Middle frontal gyrus (tissue), 1 donor: ENCODE measurements around the gene RECQL5.

Source experiments
- DNase-seq: peaks from one replicate; pipeline ENCODE4 v3.0.0-alpha.2; 2015; ENCODE audit warnings: low spot score; ENCODE audit errors: extremely low spot score

The RECQL5 gene

DNA sequence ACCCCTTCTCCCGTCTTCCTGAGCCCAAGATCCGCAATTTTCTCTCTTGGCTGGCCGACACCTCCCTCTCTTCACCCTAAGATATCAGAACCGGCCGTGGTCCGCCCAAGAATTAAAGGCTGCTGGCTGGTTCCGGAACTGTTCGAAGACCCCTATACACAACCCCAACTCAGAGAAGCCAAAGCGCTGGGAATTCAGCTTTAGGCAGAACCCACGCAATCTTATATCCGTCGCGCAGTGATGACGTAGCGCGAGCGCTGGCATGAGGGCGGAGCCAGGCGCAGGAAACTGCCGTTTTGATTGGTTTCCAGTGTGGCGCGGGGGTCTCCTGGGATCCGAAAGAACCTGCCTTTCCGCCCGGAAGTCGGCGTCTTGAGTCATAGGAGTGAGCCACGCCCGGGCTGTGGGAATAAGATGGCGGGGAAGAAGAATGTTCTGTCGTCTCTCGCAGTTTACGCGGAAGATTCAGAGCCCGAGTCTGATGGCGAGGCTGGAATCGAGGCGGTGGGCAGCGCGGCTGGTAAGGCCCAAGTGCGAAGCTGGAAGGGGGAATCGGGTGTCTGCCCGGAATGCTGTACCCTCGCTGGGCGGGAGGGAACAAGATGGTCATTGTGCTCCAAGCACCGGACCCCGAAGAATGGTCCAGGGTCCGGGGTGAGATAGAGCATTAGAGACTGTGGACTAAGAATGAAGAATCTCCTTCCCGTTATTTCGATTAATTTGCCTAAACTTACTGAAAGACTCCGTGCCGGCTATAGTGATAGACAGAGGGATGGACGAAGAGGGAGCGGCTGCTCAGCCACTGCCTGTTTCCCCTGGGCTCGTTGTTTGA is at the start of gene RECQL5, which contains the start of gene SAP30BP:
Gene RECQL5 (minus strand): TSS at position 196 of the 832 bp plus-strand sequence. CDS start 597 bp downstream, outside the sequence.
Gene SAP30BP (plus strand): TSS at position 380 of the 832 bp plus-strand sequence. CDS start 35 bp downstream, at position 415.
- peak; percentile 97 for DNase-seq

DNA sequence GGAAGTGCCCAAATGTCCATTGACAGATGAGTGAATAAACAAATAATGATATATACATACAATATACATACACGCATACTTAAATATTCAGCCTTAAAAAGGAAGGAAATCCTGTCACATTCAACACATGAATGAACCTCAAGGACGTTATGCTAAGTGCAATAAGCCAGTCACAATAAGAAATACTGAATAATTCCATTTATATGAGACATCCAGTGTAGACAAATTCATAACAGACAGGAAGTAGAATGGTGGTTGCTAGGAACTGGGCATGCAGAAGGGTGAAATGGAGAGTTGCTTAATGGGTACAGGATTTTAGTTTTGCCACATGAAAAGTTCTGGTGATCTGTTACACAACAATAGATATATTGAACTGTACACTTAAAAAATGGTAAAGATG is 45.5 kb upstream of the RECQL5 start:
- no peak for DNase-seq

DNA sequence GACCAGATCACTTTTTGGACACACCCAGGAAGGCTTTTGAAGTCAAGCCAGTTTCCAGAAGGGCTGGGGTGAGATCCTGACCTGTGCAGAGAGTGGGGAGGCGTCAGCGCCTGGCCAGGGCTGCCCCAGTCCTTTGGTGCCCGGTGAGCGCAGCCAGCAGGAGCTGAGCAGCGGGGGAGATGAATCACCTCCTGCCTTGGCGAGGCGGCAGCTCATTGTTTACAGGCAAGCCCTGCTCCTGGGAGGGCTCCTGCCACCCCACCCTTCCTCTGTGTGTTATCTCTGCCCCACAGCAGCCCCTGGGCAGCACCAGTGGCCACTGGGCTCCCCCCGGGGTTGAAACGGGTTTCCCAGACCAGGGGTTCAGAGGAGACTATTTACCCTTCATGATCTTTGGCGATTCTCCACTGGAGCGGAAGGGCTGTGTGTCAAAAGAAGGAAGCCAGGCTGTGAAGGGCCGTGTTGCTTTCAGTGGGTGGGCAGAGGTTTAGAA is 40.2 kb upstream of the RECQL5 start:
- no peak for DNase-seq

DNA sequence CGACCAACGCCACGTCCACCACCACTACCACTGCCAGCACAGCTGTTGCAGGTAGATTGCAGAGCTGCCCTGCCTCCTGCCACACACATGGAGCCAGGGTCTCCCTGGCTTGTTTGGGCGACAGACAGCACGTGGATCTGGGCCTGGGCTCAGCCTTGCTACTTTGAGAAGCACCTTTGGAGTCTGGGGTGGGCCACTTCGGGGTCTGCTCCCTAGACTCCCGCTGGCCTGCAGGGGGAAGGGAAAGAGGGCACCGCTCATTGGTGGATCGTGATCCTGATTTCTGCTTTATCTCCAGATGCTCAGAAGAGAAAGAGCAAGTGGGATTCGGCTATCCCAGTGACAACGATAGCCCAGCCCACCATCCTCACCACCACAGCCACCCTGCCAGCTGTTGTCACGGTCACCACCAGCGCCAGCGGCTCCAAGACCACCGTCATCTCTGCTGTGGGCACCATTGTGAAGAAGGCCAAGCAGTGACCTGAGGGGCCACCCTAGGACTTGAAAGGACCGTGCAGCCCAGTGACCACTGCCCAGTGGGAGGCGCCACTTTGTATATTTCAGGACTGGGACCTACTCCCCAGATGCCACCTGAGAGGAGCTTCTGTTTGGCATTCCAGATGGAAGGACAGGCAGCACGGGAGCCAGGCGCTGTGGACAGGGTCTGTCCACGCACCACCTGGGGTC is 39.2 kb upstream of the RECQL5 start:
- DNase-seq: no peak

DNA sequence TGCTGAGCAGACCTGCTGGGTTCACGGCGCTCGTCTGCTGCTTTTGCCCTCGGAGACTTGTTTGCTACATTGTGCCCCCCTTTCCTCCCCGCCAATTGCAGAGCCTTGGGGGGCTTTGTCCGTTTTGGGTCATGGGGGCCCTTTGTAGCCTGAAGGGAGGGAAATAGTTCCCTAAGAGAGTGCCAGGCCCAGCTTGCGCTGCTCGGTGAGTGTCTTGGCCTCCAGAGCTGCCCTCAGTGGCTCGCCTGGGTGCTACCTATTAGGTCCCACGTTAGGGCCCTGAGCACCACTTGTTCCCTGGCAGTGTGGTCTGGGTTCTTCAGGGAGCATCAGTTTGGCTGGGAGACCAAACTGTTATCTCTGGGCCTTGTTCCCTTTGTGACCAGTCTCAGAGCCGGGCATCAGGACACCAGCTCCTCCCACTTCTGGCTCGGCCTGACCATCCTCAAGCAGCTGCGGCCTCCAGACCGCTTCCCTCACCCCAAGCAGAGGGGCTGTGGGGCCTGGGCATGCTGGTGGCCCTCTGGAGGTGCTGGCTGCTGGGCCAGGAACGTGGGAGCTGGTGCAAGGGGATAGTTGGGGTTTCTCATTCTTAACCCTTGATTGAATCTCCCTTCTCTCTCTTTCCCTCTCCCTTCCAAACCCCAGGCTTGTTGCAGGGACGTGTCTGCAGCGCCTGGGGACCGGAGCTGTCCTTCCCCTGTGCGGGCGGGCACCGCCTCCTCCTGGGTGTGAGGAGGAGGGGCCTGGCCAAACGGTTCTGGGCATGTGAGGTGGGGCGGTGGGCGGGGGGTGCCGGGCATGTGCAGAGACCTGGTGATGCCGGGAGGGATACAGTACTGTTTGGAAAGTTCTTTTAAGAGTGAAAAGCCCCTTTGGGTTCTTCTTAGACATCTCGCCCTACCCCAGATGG is 38.3 kb upstream of the RECQL5 start:
- DNase-seq: no peak

DNA sequence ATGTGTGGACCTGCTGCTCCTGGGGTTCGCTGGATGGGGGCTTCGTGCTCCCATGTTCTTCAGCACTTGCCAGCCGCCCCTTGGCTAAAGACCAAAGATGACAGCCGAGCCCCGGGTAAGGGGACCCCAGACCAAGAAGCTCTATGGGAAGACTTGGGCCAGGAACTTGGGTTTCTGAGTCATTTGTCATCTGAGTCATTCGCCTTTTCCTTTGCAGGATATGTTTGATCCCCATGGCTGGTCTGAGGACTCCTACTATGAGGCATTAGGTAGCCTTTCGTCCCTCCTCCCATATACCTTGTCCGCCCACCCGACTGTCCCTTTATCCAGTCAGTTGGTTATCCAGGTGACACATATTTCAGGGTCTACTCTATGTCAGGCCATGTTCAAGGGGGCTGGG is 36.6 kb upstream of the RECQL5 start:
- no peak for DNase-seq

DNA sequence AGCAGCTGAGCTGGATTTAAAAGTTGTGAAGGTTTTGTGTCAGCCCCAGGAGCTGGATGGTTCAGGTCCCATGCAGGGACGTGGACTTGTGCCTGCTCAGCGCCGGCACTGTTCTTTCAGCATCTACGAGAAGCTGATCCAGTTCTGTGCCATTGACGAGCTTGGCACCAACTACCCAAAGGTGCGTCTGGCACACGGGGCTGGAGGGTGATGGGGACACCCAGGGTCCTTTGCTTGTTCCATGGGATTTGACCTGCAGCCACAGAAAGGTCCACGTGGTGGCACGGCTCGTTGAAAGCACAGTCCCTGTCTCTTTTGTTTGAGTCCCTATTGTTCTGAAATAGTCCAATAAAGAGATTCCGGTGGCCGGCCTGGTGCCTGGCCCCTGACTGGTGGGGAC is 36.2 kb upstream of the RECQL5 start:
- no peak for DNase-seq

DNA sequence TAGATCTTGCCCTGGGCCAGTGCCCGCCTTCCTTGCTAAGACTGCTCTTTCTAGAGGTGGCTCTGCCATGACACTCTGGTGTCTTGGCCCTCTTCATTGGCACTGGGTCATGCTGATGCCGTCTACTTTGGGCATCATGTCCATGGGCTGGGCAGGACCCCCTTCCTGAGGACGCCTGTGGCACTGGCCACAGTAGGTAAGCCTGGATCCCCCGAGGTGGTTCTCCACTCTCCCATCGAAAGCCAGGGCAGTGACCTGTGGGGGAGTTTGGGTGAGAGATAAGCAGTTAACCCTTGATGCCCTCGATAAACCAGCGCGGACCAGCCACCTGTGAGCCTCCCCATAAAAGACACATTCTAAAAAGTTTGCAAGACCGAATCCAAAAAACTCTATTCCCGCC is 34.3 kb upstream of the RECQL5 start:
- no peak for DNase-seq

DNA sequence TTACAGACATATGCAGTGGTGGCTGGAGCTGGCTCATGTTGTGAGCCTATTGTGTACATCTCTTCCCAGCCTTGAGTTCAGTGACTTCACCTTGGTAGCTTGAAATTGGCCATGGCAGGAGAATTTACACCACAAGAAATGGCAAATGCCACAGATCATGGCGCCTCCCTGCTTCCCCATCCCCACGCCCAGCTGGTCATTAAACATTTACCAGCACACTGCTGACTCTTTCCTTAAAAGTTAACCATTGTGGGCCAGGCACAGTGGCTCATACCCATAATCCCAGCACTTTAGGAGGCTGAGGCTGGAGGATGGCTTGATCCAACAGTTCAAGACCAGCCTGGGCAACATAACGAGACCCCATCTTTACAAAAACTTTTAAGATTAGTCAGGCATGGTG is 31.7 kb upstream of the RECQL5 start:
- no peak for DNase-seq

DNA sequence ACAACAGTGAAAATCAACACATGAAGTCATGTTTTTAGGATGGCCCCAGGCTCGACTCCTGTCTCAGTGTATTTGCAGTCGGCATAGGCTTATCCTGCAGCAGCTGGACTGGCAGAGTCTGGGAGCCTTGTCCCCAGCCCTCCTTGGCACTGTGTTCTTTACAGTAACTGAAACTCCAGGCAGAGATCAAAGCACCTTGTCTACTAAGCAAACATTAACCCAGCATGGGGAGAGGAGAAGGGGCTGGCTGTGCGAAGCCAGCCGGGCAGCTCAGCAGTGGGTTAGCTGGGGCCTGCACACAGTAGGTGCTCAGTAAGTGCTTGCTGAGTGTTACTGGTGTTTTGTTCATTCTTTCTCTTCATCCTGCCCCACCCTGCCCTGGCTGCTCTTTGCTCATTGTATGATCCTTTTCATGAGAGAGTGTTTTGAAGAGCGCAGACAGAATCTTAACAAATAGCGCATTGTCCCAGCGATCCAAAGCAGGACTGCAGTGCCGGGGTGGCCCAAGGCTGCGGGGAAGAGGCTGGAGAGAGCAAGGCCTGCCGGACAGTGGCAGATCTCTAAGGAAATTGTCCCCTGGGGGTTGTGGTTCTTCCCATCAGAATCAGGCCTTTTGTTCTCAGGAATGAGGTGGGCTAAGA is 30.8 kb upstream of the RECQL5 start:
- DNase-seq: peak; percentile 58

DNA sequence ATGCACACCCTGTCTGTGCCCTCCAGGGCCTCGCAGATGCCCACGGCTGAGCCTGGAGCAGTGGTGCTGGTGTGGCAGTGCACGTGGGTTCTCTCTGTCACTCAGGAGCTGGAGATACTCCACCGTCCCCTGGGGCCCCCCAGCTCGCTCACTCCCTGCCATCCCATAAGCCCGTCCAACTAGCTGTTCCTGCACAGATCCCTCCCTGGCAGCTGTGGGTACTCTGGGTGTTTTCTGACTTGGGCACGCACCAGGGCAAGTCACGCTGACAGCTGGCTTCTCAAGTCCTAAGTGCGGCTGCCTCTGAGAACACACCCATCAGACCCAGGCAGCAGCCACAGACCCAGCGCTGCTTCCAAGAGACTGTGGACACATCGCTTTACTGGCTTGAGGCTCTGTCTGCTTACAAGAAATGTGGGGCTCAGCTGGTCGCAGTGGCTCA is 28.9 kb upstream of the RECQL5 start:
- no peak for DNase-seq

DNA sequence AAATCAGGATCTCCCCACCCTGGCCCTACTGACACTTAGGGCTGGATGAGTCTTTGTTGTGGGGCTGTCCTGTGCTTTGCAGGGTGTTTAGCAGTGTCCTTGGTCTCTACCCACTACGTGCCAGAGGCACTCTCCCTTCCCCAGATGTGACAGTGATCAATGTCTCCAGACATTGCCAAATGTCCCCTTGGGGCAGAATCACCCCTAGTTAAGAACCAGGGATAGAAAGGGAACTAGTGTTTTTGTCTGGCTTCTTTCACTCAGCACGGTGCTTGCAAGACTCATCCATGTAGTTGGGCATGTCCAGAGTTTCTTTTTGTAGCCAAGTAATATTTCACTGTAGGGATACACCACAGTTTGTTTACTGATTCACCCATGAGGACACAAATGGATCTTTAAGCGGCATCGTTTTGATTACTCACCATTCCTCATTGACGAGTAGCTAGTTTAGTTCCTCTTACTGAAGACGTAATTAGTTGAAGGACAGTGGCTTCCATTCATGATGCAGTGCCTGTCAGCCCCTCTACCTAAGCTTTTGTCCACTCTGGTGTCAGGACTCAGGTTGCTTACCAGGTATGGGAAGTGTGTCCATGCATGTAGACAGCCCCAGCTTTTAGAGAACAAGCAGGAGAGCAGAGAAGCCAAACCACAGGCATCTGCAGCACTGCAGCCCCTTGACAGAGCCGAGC is 28.3 kb upstream of the RECQL5 start:
- DNase-seq: no peak

DNA sequence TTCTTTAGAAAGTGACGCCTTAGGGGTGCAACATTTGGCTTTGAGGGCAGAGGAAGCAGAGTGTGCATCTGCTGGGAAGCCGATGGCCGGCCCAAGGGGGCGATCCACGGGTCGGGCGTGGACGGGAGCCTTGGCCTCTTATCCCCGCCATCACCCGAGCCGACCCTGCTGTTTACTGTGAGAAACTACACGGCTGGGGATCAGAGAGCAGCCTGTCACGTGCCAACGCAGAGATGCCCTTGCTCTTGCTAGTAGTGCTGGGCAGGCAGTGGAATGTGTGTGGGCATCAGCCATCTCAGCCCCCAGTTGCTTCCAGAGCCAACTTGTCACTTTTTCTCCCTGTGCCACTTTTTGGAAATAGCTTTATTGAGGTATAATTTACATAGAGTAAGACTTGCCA is 27.6 kb upstream of the RECQL5 start:
- DNase-seq: no peak

DNA sequence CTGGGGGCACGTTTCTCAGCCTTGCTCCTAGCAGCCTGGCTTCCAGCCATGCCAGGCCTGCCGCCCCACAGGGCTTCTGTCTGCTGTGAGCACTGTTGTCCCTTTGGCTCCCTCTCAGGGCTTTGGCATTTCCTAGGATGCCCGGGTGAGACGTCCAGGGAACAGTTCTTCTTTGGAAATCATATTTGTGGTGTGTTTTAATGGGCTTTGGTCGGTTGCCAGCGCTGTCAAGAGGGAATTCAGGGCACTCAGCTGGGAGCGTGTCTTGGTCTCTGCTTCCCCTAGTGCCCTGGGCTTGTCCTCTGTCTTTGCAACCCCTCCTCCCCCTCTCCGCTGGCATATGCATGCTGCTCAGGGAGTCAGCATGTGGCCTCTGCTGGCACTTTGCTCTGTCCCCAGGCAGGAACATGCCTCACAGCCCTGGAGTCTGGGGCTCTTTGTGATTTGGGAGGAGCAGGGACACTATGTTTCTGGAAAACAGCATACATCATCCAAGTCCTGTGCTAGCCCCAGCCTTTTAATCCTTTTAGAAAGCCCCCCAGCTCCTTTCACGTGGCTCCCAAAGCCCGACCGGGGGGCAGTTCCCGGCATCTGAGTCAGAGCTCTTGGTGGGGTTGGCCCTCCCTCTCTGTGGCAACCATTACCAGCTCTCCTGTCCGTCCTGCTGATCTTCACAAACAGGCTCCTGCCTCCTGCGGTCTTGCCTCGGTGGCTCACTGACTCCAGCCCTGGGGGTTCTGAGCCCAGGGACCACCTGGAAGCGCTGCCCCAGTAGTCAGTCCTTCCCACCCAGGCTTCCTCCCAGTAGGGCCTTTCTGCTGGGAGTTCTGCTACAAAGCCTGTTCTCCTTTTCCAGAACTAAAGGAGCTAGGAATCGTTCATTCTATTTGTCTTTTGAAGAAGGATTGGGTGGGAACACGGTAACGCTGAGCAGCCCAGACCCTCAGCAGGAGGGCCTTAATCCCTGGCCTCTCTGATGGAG is 26.8 kb upstream of the RECQL5 start:
- peak; percentile 78 for DNase-seq

DNA sequence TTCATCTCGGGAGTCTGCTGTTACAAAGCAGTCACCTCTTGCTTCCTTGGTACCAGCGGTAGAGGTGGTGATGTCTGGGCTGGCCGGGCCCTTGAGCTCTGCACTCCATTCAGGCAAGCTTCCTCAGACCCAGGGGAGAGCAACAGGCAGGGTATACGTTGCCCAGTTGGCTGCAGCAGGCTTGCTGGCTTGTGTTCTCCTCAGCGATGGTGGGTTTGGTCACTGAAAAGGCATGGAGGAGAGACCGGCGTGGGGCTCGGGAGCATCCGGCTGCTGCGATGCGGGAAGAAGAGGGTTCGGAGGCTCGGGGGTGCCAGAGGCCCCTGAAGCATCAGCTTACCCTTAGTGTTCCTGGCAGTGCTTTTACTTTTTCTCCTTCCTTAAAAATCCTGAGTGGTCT is 26.0 kb upstream of the RECQL5 start:
- DNase-seq: no peak

DNA sequence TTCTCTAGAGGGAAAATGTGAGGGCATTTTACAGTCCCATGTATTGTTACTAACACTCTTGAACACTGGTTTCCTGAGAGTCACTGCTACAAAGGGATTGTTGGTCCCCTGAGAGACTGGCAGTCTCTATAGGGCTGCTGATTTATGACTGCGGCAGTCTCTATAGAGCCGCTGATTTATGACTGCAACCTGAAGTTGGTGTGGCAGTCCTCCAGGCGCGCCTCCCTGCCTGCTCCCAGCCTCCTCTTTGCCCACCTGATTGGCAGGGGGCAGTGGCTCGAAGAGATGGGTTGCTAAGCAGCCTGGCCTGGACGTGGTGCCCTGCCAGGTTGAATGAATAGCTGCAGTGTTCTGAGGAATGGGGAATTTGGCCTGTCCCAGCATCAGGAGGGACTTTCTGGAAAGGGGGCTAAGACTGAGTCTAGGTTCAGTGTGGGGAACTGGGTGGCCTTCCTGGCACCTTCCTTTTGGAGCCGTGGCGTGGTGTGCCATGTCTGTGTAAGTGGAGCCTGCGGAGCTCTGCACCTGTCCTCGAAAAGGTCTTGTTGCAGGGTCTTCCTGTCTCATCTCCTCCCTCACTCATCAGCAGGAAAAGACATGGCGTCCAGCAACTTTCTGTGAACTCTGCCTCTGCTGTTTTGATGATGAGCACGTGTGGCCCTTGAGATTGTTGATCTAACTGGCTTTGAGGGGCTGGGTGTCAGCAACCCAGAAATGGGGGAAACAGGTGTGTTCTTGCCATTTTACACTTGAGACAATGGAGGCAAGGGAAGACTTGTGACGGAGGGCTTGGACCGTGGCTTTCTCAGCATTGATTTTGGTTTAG is 25.1 kb upstream of the RECQL5 start:
- DNase-seq: peak; percentile 29

DNA sequence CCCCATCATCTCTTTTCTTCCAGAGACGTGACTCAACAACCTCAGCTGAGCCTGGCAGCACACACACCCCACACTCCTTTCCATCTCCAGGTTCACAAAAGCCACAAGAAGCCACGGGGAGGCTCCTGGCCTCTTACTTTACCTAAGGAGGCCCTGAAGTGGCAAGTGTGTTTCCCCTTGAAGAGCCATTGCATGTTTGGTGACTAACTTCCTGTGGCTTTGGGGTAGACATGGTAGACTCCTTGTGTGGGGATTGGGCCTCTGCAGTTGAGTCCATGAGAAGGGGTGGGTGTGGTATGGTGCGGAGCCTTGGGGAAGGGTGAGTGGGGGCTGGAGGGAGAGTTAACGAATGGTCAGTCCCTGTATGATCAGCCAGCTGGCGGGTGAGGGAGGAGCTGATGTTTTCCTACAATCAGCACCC is 24.4 kb upstream of the RECQL5 start:
- DNase-seq: no peak

DNA sequence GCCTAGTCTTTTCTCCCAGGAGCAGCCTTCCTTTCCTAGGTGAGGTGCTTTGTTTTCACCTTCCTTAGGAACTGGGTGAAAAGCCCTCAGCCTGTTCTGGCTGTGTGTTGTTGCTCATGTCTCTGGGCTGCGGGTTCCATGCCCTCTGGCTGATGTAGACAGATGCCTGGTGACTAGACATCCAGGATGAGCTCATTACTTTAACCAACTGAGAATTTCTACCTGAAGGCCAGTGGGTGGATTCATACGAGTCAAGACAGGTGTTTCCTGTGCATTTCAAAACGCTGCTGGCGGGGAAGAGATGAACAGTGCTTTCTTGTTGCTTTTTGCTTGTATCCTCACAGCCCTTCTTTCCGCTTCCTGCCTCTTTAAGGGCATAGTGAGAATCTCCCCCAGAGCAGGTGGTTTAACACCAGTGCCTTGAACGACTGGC is 22.5 kb upstream of the RECQL5 start:
- no peak for DNase-seq
